Measurements from ENCODE around the gene SYCP2.

Gene SYCP2

DNA sequence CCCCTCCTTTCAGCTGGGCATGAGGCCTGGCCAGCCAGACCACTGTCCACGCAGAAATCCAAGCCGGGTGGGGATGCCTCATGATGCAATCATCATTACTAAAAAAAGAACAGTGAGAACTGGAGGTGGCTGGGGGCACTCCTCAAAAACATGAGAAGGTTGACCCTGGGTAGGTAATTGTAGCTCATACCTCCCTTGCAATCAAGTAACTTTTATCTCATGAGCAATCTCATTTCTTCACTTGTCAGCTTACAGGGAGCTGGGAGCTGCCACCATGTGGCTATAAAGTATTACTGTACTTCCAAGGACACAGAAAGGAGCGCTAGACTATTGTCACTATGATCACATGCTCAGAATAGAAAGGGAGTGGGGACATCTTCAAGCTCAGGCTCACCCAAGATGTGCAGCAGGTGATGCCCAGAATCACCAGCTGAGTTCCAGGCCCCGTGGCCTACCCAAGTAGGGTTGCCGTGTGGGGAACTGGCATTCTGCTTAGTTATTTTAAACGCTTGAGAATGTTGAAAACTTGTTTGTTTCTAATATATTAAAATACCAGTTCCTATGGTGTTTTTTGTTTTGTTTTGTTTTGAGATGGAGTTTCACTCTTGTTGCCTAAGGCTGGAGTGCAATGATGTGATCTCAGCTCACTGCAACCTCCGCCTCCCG lies 21.8 kb upstream of the SYCP2 start:
- TF ChIP-seq PKNOX1 (IDR thresholded peaks at IDR 0.05) (no peak), FOXA1 (IDR thresholded peaks at IDR 0.05) (no peak), L3MBTL2 (conservative IDR thresholded peaks at IDR 0.05) (no peak), LEF1 (IDR thresholded peaks at IDR 0.05; ENCODE audit: borderline replicate concordance) (no peak), SUZ12 (IDR thresholded peaks at IDR 0.05) (no peak), NFRKB (IDR thresholded peaks at IDR 0.05) (no peak), ARNT (IDR thresholded peaks at IDR 0.05) (no peak), BHLHE40 (IDR thresholded peaks at IDR 0.05; ENCODE audit: borderline replicate concordance) (no peak), FOXM1 (IDR thresholded peaks at IDR 0.05; ENCODE audit: borderline replicate concordance) (no peak), SP1 (IDR thresholded peaks at IDR 0.05) (no peak), FOXK2 (IDR thresholded peaks at IDR 0.05) (no peak), CTBP1 (IDR thresholded peaks at IDR 0.05; ENCODE audit: borderline replicate concordance) (no peak), ELF4 (IDR thresholded peaks at IDR 0.05) (no peak), ZNF384 (IDR thresholded peaks at IDR 0.05) (no peak), HDGF (IDR thresholded peaks at IDR 0.05; ENCODE audit: borderline replicate concordance) (no peak), TARDBP (IDR thresholded peaks at IDR 0.05) (no peak)
- peak; percentile 37 for DNase-seq (ENCODE audit: extremely low spot score)
- CTCF ChIA-PET, result interaction anchor here (0.9 to 1.6 kb wide), 3 partner anchors 14 to 33 kb away, joined by 3 to 4 read pairs (median 3); partner anchors contain the start of gene SYCP2
- POLR2A ChIA-PET, result no interaction called here

- TF ChIP-seq CTBP1 (IDR thresholded peaks at IDR 0.05; ENCODE audit: borderline replicate concordance) (no peak), HDGF (IDR thresholded peaks at IDR 0.05; ENCODE audit: borderline replicate concordance) (no peak), FOXM1 (IDR thresholded peaks at IDR 0.05; ENCODE audit: borderline replicate concordance) (no peak), ELF4 (IDR thresholded peaks at IDR 0.05) (no peak), ZNF384 (IDR thresholded peaks at IDR 0.05) (no peak), FOXA1 (IDR thresholded peaks at IDR 0.05) (no peak), L3MBTL2 (conservative IDR thresholded peaks at IDR 0.05) (no peak), ARNT (IDR thresholded peaks at IDR 0.05) (no peak), FOXK2 (IDR thresholded peaks at IDR 0.05) (no peak), SUZ12 (IDR thresholded peaks at IDR 0.05) (no peak), LEF1 (IDR thresholded peaks at IDR 0.05; ENCODE audit: borderline replicate concordance) (no peak), TARDBP (IDR thresholded peaks at IDR 0.05) (no peak), SP1 (IDR thresholded peaks at IDR 0.05) (no peak), PKNOX1 (IDR thresholded peaks at IDR 0.05) (no peak), BHLHE40 (IDR thresholded peaks at IDR 0.05; ENCODE audit: borderline replicate concordance) (no peak)
- CTCF ChIA-PET, result interaction anchor here (0.9 to 1.6 kb wide), 3 partner anchors 14 to 34 kb away, joined by 3 to 4 read pairs (median 3); partner anchors contain the start of gene SYCP2
- POLR2A ChIA-PET, result interaction anchor here (0.7 kb wide), 1 partner anchor 14 kb away, joined by 4 read pairs; the partner anchor contains the start of genes FAM217B and PPP1R3D
- DNase-seq (ENCODE audit: extremely low spot score), result no peak
Measured at GRCh38 chr20:59954718-59955117, 21.3 kb upstream of the SYCP2 start.

DNA sequence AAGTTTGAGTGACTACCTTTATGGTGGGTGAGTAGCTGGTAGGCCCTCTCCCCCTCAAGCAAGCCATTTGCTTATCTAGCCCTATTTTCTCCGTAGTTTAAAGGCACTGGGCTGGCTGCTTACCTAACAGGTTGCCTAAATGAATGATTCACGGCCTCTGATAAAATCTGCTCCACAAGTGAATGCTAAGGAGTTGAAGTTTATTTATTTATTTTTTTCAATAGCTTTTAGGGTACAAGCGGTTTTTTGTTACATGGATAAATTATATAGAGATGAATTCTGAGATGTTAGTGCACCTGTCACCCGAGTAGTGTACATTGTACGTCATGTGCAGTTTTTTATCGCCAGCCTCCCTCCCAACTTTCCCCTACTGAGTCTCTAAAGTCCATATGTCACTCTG lies 16.5 kb upstream of the SYCP2 start:
- ChIA-PET POLR2A (interaction anchor here (1.6 kb wide), 1 partner anchor 10 kb away, joined by 6 read pairs; the partner anchor contains the start of genes FAM217B and PPP1R3D), CTCF (interaction anchor here (0.8 kb wide), 1 partner anchor 11 kb away, joined by 3 read pairs; no protein-coding TSS in a partner anchor)
- DNase-seq (ENCODE audit: extremely low spot score), result no peak
- TF ChIP-seq SP1 (IDR thresholded peaks at IDR 0.05) (no peak), LEF1 (IDR thresholded peaks at IDR 0.05; ENCODE audit: borderline replicate concordance) (no peak), SUZ12 (IDR thresholded peaks at IDR 0.05) (no peak), PKNOX1 (IDR thresholded peaks at IDR 0.05) (no peak), FOXK2 (IDR thresholded peaks at IDR 0.05) (no peak), FOXM1 (IDR thresholded peaks at IDR 0.05; ENCODE audit: borderline replicate concordance) (no peak), FOXA1 (IDR thresholded peaks at IDR 0.05) (no peak), TARDBP (IDR thresholded peaks at IDR 0.05) (no peak), ARNT (IDR thresholded peaks at IDR 0.05) (no peak), NFRKB (IDR thresholded peaks at IDR 0.05) (no peak), L3MBTL2 (conservative IDR thresholded peaks at IDR 0.05) (no peak)

DNA sequence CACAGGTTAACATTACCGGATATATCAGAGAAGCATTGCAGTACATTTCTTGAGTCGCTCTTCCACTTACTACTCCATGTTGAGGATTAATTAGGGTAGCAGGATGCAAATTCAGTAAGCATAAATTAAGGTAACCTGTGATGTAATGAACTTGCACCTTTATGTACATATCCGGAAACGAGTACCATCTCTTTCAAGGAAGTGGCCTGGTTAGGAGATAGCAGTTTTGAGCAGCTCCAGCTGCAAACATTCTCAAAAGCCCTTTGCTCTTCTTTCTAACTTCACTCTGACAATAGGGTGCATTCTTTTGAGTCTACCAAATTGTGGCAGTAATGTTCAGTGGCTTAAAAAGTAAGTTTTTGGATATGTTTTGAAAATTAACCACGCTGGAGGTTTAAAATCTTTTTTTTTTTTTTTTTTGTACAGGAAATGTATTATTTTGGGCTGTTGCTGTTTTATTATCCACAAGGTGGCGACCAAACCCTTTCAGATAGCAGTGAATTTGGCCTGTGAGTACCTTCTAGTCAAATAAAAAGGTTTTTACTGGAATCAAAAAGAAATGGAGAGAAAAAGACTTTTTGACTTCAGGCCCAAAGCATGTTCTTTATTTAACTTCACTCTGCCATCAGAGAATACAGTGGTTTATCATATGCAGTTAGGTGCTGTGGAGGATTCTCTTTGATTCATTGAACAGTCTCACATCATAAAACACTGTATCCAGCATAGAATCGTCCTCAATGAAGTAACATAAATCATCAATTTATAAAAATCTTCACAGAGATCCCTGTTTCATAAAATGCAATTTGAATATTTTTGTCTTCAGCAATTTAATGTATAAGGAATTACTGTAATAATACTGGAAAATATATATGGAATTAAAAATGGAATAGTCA lies 15.6 kb upstream of the SYCP2 start:
- ChIA-PET POLR2A (interaction anchor here (1.6 kb wide), 1 partner anchor 9 kb away, joined by 6 read pairs; the partner anchor contains the start of genes FAM217B and PPP1R3D), CTCF (interaction anchor here (0.6 to 0.9 kb wide), 4 partner anchors 37 to 1547 kb away, joined by 3 to 6 read pairs (median 3); no protein-coding TSS in a partner anchor)
- TF ChIP-seq ZNF384 (IDR thresholded peaks at IDR 0.05), result peak; percentile 94
- TF ChIP-seq SUZ12 (IDR thresholded peaks at IDR 0.05), result no peak
- no peak for TF ChIP-seq SP1 (IDR thresholded peaks at IDR 0.05)
- TF ChIP-seq BHLHE40 (IDR thresholded peaks at IDR 0.05; ENCODE audit: borderline replicate concordance), result no peak
- DNase-seq (ENCODE audit: extremely low spot score), result peak; percentile 24

DNA sequence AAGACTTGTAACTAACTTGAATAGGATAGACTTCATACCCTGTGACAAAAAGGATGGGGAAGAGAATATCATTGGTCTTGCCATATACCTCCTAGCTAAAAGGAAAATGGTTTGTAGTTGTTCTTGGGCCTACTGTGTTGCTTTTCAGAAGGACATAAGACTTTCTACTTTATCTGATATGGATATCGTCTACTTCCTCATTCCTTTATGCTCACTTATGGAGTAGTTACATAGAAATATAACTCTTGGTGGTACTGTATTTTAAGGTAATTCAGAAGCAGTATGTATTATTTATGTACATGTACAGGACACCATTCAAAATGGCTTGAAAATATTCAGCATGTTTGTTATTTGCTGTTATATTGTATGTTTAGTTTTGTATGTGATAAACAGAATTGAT lies 14.8 kb upstream of the SYCP2 start:
- DNase-seq (ENCODE audit: extremely low spot score), result no peak
- CTCF ChIA-PET, result interaction anchor here (0.6 to 0.9 kb wide), 3 partner anchors 38 to 1157 kb away, joined by 3 to 6 read pairs (median 3); no protein-coding TSS in a partner anchor
- POLR2A ChIA-PET, result no interaction called here
- TF ChIP-seq ZNF384 (IDR thresholded peaks at IDR 0.05) (no peak), SP1 (IDR thresholded peaks at IDR 0.05) (no peak), FOXK2 (IDR thresholded peaks at IDR 0.05) (no peak), ELF4 (IDR thresholded peaks at IDR 0.05) (no peak)

Data from HEK293T (cell line).